OCI-LY7 (cell line): ENCODE data around the gene TNFAIP8L3. TPM values are rescaled to one million over a fixed set of nuclear protein-coding genes. Genes with fewer than 3 reads are reported as not detected.
A peak's percentile ranks its signal among the peaks of the same experiment; 100 is the strongest.

ENCODE experiments used
- BruUV-seq: library from RNA; stranded (reverse); fragments of 400-500 nt; replicated peaks from 2 replicates; lab custom pipeline; 2021; lab: Mats Ljungman, UMichigan
- CTCF ChIA-PET: fragments of 300-600 bp; sonication (Branson Sonifier 250); formaldehyde crosslinking; loops from one replicate; lab custom pipeline; 2022; ENCODE audit warnings: antibody characterized with exemption; ENCODE audit not compliant: unreplicated experiment; lab: Charles Lee
- POLR2A ChIA-PET: fragments of 300-600 bp; sonication (Branson Sonifier 250); formaldehyde crosslinking; loops from one replicate; lab custom pipeline; 2022; ENCODE audit warnings: antibody characterized with exemption; lab: Charles Lee
- DNase-seq: peaks from one replicate; pipeline ENCODE4 v3.0.0-alpha.2; 2015; ENCODE audit warnings: low spot score
- H2AFZ ChIP-seq: fragments of 200-600 bp; sonication (generic), shearing (Covaris generic); 2 replicates; pipeline ENCODE4 v1.6.1; 2014; ENCODE audit warnings: mild to moderate bottlenecking, antibody characterized with exemption, low read length, moderate library complexity
- H3K27ac ChIP-seq: fragments of 200-600 bp; sonication (generic); 2 replicates; pipeline ENCODE4 v1.5.1; 2014; ENCODE audit warnings: mixed run types, low read depth, mild to moderate bottlenecking, moderate library complexity, low read length, inconsistent platforms; ENCODE audit not compliant: poor library complexity, severe bottlenecking
- H3K36me3 ChIP-seq: fragments of 200-600 bp; sonication (generic); 2 replicates; pipeline ENCODE4 v1.6.1; 2014; ENCODE audit warnings: mild to moderate bottlenecking, antibody characterized with exemption, low read length, moderate library complexity, mixed read lengths; ENCODE audit not compliant: insufficient read depth
- H3K4me1 ChIP-seq: fragments of 200-600 bp; sonication (generic); 2 replicates; pipeline ENCODE4 v1.5.1; 2014; ENCODE audit warnings: mild to moderate bottlenecking, low read length; ENCODE audit not compliant: insufficient read depth, poor library complexity, severe bottlenecking
- H3K4me2 ChIP-seq: fragments of 200-600 bp; sonication (generic); 2 replicates; pipeline ENCODE4 v1.6.1; 2014; ENCODE audit warnings: mild to moderate bottlenecking, low read length
- H3K4me3 ChIP-seq: fragments of 200-600 bp; sonication (generic); 2 replicates; pipeline ENCODE4 v1.5.1; 2014; ENCODE audit warnings: mild to moderate bottlenecking, low read depth, low read length; ENCODE audit not compliant: poor library complexity, severe bottlenecking
- H3K79me2 ChIP-seq: fragments of 200-600 bp; sonication (generic); 2 replicates; pipeline ENCODE4 v1.6.1; 2016; ENCODE audit warnings: low read depth, mild to moderate bottlenecking, low read length, moderate library complexity, mixed read lengths; ENCODE audit not compliant: insufficient read depth
- H3K9me2 ChIP-seq: fragments of 200-600 bp; sonication (generic); 2 replicates; pipeline ENCODE4 v1.6.1; 2016; ENCODE audit warnings: mild to moderate bottlenecking, low read length, mixed read lengths; ENCODE audit not compliant: insufficient read depth
- H3K9me3 ChIP-seq: fragments of 200-600 bp; sonication (generic); 2 replicates; pipeline ENCODE4 v1.6.1; 2014; ENCODE audit warnings: mild to moderate bottlenecking, mixed run types, low read length, mixed read lengths
- H4K20me1 ChIP-seq: fragments of 200-600 bp; sonication (generic); 2 replicates; pipeline ENCODE4 v1.6.1; 2014; ENCODE audit warnings: mild to moderate bottlenecking, antibody characterized with exemption, low read length, moderate library complexity, mixed read lengths; ENCODE audit not compliant: insufficient read depth
- EZH2phosphoT487 ChIP-seq: fragments of 200-600 bp; sonication (generic); IDR thresholded peaks from 2 replicates; pipeline ENCODE4 v1.6.1; 2018; ENCODE audit warnings: low read depth, borderline replicate concordance, mild to moderate bottlenecking, mixed run types, antibody characterized with exemption, low read length, moderate library complexity, mixed read lengths
- intact Hi-C: fragments of 100-400 bp; cut with micrococcal nuclease; formaldehyde crosslinking; loops from one replicate; pipeline ENCODE4 v1.10.0; 2022; ENCODE audit not compliant: unreplicated experiment
- total RNA-seq, 2 experiments: library from RNA; depleted of rRNA in 1 of 2; stranded (reverse); fragments of >200 nt in 1 of 2; shearing (Covaris generic) in 1 of 2; gene quantifications; 2 replicates each; pipeline ENCODE4 v1.2.3, GENCODE V29; 2014 to 2022
- TF ChIP-seq, protein P1 (sequence below): fragments of 200-600 bp; sonication (generic); conservative IDR thresholded peaks from 2 replicates; pipeline ENCODE4 v1.5.1; 2014; ENCODE audit warnings: mild to moderate bottlenecking, antibody characterized with exemption, low read length, moderate library complexity, mixed read lengths

TNFAIP8L3 gene
- total RNA-seq, 2 experiments from 2014 or later, result not detected

DNA sequence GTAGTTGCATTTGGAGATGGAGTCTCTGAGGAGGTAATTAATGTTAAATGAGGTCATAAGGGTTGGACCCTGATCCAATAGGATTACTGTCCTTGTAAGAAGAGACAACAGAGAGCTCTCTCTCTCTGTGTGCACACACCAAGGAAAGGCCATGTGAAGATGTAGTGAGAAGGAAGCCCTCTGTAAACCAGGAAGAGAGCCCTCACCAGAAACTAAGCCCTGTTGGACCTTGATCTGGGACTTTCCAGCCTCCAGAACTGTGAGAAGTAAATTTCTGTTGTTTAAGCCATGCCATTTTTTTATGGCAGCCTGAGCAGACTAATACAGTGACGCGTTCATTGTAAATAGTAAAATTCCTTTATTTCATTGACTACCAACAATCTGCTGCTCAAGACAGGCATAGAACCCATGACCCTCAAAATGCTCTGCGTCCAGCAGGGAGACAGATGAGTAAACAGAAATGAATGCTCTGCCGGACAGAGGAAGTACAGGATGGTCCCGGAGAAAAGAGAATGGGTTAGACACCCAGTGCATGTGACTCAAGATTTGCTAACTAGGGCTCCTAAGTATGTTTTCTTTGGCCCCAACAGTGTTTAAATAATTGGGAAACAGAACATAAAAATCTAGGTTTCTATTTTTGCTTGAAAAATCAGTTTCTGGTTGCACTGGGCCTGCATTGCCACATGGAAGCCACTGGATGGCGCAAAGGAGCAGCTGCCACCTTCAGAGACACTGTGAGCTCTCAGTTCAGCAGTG lies 37.9 kb upstream of the TNFAIP8L3 start:
- no peak for TF ChIP-seq EZH2phosphoT487
- TF ChIP-seq, protein P1, sequence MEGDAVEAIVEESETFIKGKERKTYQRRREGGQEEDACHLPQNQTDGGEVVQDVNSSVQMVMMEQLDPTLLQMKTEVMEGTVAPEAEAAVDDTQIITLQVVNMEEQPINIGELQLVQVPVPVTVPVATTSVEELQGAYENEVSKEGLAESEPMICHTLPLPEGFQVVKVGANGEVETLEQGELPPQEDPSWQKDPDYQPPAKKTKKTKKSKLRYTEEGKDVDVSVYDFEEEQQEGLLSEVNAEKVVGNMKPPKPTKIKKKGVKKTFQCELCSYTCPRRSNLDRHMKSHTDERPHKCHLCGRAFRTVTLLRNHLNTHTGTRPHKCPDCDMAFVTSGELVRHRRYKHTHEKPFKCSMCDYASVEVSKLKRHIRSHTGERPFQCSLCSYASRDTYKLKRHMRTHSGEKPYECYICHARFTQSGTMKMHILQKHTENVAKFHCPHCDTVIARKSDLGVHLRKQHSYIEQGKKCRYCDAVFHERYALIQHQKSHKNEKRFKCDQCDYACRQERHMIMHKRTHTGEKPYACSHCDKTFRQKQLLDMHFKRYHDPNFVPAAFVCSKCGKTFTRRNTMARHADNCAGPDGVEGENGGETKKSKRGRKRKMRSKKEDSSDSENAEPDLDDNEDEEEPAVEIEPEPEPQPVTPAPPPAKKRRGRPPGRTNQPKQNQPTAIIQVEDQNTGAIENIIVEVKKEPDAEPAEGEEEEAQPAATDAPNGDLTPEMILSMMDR, result peak; percentile 83
- no peak overlapping the region for H3K4me2 ChIP-seq
- H3K4me1 ChIP-seq, result no peaks in the 10 kb centered on the region
- no peaks in the 10 kb centered on the region for H3K9me3 ChIP-seq
- intact Hi-C loops, result no loop called here
- H3K36me3 ChIP-seq, result no peaks in the 10 kb centered on the region
- no peak overlapping the region for H2AFZ ChIP-seq
- H3K9me2 ChIP-seq, result no peaks in the 10 kb centered on the region
- CTCF ChIA-PET, result no interaction called here
- POLR2A ChIA-PET, result interaction anchor here (0.5 kb wide), 1 partner anchor 273 kb away, joined by 3 read pairs; no protein-coding TSS in a partner anchor
- BruUV-seq, result no TSS peak
- H4K20me1 ChIP-seq, result no peaks in the 10 kb centered on the region
- no peak overlapping the region for H3K4me3 ChIP-seq
- H3K79me2 ChIP-seq, result no peaks in the 10 kb centered on the region
- DNase-seq, result peak; percentile 16
- no peak overlapping the region for H3K27ac ChIP-seq

DNA sequence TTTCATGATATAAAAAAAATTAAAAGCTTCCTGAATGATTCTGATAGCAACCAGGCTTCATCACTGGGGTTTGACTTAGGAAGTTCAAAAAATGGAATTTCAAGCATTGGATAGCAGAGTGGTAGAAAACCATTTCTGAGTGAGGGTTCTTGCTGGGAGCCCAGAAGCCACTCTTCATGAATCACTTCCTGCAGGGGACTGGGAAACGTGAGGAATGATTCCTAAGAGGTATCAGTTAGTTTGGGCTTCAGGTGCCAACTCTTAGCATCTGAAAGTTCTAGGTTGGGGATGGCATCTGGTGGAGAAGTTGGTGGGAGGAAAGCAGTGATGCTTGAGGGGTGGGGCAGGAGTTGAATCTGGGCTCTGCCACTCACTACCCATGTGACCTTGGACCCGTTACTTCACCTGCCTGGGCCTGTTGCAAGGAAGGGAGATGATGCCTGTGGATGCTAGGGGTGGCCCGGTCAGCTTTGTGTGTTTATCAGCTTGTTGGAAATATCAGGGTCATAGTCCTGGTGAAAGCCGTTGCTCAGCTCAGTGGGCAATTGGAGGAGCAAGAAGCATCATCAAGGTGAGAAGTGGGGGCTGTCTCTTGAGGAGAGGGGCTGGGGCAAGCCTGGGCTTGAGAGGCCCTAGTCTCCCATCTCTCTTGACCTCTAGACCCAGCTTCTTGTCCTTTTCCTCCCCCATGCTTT lies 37.0 kb upstream of the TNFAIP8L3 start:
- intact Hi-C loops, result no loop called here
- Histone ChIP-seq H2AFZ (no peak overlapping the region), H3K9me2 (no peaks in the 10 kb centered on the region), H4K20me1 (no peaks in the 10 kb centered on the region), H3K4me2 (no peak overlapping the region), H3K4me3 (no peak overlapping the region), H3K36me3 (no peaks in the 10 kb centered on the region), H3K79me2 (no peaks in the 10 kb centered on the region), H3K27ac (no peak overlapping the region), H3K9me3 (no peaks in the 10 kb centered on the region), H3K4me1 (no peaks in the 10 kb centered on the region)
- ChIA-PET CTCF (no interaction called here), POLR2A (interaction anchor here (0.7 kb wide), 1 partner anchor 57 kb away, joined by 3 read pairs; no protein-coding TSS in a partner anchor)
- no peak for DNase-seq
- no TSS peak for BruUV-seq
- TF ChIP-seq, protein P1, result no peak
- no peak for TF ChIP-seq EZH2phosphoT487
